ENCODE results near the gene AHCY.
A peak's percentile ranks its signal among the peaks of the same experiment; 100 is the strongest.
"Not testable (repeated sequence)": the region's sequence is repeated elsewhere in the genome, so short reads cannot be mapped to it uniquely, and the experiment has no call there.

AHCY gene

DNA sequence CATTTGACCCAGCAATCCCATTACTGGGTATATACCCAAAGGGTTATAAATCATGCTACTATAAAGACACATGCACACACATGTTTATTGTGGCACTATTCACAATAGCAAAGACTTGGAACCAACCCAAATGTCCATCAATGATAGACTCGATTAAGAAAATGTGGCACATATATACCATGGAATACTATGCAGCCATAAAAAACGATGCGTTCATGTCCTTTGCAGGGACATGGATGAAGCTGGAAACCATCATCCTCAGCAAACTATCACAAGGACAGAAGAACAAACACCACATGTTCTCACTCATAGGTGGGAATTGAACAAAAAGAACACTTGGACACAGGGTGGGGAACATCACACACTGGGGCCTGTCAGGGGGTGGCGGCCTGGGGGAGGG is 25.1 kb upstream of the AHCY start:
- DNase-seq (ENCODE audit: extremely low spot score, insufficient read length, low read depth); FAIRE-seq: not testable (repeated sequence)

DNA sequence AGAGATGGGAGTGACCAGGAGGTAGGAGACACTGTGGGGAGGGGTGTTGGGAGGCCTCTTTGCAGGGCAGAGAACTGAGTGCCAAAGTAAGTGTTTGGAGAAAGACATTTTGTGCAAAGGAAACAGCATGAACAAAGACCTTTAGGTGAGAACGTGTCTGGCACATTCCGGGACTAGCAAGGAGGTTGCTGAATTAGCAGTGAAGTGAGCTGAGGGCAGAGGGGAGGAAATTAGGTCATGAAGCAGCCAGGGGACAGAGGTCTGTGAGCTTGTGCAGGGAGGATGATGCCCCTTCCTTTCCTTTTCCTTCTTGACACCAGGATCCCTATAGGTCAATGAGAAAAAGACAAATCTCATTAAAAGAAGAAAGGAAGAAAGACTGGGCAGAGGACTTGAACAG is 21.4 kb upstream of the AHCY start:
- no peak for FAIRE-seq

GRCh38 chr20:34322267-34323105 is 19.3 kb upstream of the AHCY start:
- DNase-seq (ENCODE audit: extremely low spot score, insufficient read length, low read depth), result no peak
- no peak for FAIRE-seq

More for the DNA sequence above, 21.4 kb upstream of the AHCY start:
- no peak for DNase-seq (ENCODE audit: extremely low spot score, insufficient read length, low read depth)

DNA sequence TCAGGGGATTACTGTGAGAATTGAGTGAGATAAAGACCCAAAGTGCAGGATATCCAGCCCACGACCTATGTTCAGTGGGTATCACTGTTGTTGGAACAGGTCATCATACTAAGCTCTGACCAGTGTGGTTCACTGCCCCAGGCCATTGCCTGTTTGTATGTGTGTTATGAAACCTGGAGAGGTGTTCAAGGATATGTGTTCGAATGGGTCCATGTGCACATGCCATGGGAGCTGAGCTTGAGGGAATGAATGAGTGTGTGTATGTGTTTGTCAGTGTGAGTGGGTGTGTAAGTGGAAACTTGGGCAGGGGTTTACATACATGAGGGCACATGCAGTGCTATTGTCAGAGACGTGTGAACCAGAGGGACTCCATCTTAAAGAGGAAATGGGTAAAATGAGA is 17.7 kb upstream of the AHCY start:
- no peak for DNase-seq (ENCODE audit: extremely low spot score, insufficient read length, low read depth)
- no peak for FAIRE-seq

DNA sequence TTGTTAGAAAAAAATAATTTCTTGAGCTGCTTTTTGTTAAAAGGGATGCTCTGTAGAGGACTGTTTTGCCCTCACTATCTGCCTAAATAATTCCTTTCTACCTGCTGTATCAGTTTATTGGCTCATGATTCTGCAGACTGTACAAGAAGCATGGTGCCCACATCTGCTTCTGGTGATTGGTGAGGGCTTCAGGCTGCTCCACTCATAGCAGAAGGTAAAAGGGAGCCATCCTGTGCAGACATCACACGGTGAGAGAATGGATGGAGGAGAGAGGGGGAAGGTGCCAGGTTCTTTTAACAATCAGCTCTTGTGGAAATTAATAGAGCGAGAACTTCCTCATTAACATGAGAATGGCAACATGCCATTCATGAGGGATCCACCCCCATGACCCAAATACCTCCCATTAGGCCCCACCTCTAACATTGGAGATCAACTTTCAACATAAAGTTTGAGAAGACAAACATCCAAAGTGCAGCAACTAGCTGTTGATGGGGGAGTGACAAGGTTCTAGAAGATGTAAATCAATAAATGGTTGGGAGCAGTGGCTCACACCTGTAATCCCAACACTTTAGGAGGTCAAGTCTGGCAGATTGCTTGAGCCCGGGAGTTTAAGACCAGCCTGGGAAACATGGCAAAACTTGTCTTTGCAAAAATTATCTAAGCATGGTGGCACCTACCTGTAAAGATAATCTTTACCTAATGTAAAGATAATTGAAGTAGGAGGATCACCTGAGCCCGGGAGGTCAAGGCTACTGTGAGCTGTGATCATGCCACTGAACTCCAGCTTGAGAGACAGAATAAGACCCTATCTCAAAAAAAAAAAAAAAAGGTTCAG is 15.7 kb upstream of the AHCY start:
- no peak for DNase-seq (ENCODE audit: extremely low spot score, insufficient read length, low read depth)
- FAIRE-seq, result no peak

DNA sequence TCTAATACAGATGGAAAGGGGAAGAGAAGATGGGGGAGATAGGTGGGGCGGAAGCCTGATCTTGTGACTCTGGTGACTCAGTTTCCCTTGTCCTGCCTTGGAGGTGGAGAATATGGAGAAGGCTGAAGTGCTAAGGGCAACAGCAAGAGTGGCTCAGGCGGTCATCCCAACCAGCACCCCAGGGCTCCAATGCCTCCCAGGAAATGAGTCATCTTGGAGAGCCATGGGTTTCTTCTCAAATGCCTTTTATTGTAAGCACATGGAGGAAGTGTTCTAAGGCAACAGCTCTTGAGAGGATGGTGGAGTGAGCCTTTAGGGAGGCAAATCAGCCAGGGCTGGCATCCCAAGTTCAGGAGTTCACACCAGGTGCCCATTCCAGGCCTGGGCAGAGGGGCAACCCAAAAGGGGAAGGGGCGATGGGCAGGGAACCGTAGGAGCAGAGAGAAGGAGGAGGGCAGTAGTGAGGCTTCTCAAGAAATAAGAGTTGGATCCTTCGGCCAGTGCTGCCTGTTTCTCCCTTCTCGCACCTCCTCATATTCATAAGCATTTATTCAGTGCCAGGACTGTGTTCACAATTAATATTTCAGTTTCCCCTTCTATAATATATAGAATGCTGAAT is 13.2 kb upstream of the AHCY start:
- no peak for FAIRE-seq

DNA sequence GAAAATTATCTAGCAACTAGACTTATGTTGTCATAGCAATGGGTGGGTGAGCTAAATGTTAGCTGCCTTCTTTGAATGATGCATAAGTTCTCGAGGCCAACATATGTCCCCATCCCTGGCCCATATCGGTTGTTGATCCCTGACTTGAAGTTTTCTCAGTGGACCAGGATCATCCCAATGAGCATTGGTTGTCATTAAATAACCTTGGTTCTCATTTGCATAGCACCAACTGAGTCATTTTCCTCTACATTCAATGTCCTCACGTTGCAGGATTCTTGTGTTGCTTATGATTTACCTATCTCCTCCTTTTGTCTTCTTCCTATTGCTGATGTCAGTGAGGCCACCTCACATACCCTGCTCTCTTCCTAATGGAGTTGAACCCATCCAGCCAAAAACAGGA is 12.1 kb upstream of the AHCY start:
- FAIRE-seq (no peak), DNase-seq (ENCODE audit: extremely low spot score, insufficient read length, low read depth) (no peak)

More for the DNA sequence above, 13.2 kb upstream of the AHCY start:
- no peak for DNase-seq (ENCODE audit: extremely low spot score, insufficient read length, low read depth)

DNA sequence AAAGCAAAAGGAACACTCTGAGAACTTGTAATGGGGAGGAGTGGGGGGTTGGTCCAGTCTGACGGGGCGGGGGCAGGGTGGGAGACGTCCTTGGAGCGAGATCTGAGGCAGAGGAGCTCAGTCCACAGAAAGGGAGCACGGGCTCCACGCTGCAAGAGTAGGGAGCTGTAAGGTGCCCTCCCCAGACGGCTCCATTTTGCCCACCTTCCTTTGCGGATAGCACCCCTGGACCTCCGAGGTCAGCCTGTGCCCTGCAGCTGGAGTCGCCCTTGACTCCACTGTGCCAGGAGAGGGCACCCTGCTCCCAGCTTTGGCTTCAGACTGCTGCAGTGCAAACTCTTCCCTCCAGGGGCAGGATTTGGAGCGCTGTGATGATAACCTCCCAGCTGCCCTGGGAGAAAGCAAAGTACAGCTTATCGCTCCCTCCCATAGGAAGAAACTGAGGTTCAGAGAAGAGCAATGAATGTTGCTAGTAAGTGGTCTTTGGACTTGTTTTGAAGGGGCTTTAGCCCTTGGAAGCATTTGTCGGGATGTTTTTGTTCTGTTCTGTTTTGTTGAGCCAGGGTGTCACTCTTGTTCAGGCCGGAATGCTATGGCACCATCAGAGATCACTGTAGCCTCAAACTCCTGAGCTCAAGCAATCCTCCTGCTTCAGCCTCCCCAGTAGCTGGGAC is 9.5 kb upstream of the AHCY start:
- DNase-seq (ENCODE audit: extremely low spot score, insufficient read length, low read depth) (peak; percentile 82), FAIRE-seq (peak; percentile 93)

DNA sequence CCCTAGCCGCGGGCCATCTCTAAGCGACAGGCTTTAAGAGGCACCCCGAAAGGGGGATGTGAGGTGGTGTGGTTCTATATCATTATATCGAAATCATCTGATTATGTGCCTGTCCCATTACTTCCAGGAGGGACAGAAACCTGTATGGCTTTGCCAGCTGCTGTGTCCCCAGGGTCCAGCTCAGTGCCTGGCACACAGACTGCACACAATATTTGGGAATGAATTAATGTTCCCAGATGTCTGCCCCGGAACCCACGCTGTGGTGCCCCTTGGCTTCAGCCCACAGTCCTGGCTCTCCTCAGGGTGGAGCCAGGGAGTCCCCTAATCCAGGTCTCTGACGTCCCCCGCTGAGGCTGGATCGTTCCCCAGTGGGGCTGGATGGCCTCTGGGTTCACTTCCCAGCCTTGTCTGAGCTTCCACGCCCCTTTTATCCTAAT is 8.9 kb upstream of the AHCY start:
- DNase-seq (ENCODE audit: extremely low spot score, insufficient read length, low read depth), result no peak

DNA sequence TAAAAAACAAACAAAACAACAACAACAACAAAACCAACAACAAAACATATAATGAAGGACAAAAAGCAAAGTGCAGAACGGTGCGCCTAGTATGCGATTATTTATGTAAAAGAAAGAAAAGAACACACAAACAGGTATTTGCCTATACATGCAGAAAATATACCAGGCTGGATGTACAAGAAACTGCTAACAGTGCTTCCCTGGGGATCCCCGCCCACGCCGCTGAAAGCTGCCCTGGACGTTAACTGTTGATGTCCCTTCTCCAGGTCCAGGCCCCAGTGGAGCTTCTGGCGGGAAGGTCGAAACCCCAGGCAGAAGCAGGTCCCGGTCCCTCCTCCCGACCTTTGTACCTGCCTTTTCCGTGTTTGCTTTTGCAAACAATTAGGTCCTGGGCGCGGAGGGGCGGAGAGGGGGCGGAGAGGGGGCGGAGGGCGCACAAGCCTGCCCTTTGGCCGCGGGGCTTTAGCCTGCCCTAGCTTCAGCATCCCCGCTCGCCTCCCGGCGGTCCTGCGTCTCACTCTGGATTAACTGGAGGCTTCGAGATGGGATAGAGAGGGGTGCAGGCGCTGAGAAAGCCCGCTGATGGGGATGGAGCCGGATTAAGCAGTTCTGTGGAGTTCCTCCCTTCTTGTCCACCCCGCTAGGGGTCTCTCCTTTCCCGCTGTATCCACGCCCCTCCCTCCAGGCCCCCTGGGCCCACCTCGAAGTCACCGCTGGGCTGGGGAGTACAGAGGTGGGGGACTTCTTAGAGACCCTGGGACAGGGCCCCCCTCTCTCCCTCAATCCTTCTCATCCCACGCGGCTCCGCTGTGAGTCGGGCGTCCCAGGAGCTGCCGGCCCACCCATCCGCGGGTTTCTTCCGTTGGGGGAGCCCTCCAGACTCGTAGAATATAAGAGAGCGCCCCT is 8.2 kb upstream of the AHCY start:
- FAIRE-seq (no peak), DNase-seq (ENCODE audit: extremely low spot score, insufficient read length, low read depth) (no peak)

More for the DNA sequence above, 8.9 kb upstream of the AHCY start:
- no peak for FAIRE-seq

GRCh38 chr20:34310481-34311117 is 7.4 kb upstream of the AHCY start:
- FAIRE-seq (no peak), DNase-seq (ENCODE audit: extremely low spot score, insufficient read length, low read depth) (no peak)

DNA sequence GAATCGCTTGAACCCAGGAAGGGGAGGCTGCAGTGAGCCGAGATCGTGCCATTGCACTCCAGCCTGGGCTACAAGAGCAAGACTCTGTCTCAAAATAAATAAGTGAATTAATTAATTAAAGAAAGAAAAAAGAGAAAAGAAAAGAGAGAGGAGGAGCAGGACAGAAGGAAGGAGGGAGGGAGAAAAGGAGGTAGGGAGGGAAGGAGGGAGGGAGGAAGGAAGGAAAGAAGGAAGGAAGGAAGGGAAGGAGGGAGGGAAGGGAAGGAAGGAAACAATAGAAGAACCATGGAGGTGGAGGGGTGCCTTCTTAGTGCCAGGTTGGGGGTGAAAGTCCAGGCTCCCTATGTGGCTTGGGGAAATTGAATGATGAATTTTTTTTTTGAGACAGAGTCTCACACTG is 6.5 kb upstream of the AHCY start:
- DNase-seq (ENCODE audit: extremely low spot score, insufficient read length, low read depth), result no peak
- no peak for FAIRE-seq

GRCh38 chr20:34305333-34306230 is 2.4 kb upstream of the AHCY start:
- FAIRE-seq, result no peak
- no peak for DNase-seq (ENCODE audit: extremely low spot score, insufficient read length, low read depth)

GRCh38 chr20:34302312-34302722 is 838 bp downstream of the AHCY start:
- DNase-seq (ENCODE audit: extremely low spot score, insufficient read length, low read depth) (no peak), FAIRE-seq (no peak)

DNA sequence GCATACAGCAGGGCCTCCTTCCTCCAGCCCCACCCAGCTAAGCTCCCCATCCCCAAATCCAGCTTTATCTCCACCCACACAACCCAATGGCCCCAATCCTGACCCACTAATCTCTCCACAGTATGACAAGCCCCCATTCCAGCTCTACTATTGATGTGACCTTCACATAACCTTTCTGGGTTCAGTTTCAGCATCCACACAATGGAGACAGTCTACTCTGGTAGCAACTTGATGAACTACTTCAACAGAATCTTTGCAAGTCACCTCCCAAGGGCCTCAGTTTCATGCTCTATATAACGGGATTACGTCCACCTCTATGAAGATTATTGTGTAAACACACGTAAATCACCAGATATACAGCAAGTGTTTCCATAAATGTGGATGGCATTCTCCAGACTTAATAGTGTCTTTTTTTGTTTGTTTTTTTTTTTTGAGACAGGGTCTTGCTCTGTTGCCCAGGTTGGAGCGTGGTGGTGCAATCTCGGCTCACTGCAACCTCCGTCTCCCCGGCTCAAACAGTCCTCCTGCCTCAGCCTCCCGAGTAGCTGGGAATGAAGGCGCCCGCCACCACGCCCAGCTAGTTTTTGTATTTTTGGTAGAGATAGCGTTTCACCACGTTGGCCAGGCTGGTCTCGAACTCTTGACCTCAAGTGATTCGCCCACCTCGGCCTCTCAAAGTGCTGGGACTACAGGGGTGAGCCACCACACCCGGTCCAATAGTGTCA is 1.4 kb downstream of the AHCY start:
- FAIRE-seq, result no peak
- no peak for DNase-seq (ENCODE audit: extremely low spot score, insufficient read length, low read depth)

- DNase-seq (ENCODE audit: extremely low spot score, insufficient read length, low read depth), result no peak
- FAIRE-seq, result no peak
These were observed 2.2 kb downstream of the AHCY start for GRCh38 chr20:34300809-34301586.
